HK-2 (cell line): ENCODE measurements around the gene C7orf57.

ENCODE experiments used
- DNase-seq: peaks from one replicate; pipeline ENCODE4 v3.0.0-alpha.2; 2018; ENCODE audit not compliant: unreplicated experiment

The C7orf57 gene

GRCh38 chr7:48085433-48085791 lies 50.1 kb downstream of the C7orf57 start:
- no peak for DNase-seq

GRCh38 chr7:48085942-48086341 lies 50.6 kb downstream of the C7orf57 start:
- no peak for DNase-seq

DNA sequence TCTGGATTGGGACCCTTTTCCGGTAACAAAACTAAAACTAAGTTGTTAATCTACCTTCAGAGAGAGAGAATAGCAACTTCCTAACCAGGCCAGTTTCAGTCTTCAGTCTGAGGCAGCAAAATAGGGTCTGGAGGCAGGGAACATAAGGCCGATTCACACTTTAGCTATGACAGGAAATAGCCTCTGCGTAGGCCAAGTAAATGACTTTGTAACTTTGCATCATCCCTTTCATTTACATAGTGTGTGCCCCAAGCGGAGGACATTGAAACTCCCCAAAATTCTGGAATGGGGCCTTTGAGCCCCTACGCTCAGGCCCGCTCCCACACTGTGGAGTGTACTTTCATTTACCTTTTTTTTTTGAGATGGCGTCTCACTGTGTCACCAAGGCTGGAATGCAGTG lies 52.0 kb downstream of the C7orf57 start:
- no peak for DNase-seq

DNA sequence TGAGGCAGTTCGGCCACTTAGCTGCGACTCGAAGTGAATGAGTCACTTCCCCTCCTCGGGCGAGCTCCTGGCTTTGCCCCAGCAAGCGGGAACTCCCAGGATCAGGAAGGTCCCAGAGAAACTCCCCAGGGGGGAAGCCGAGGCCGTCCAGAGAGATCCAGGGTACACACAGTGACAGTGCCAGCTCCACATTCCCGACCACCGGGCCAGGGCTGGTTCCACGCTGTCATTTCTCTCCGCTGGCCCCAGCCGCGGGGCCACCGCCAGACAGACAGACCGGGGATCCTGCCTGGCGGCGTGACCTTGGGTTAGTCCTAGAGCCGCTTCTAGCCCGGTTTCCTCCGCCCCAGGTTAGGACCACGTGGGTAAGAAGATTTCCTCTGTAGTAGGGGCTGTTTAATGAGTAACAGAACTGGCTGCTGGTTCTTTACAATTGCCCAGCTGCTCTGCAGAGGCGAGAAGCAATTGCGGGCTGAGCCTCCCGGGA lies 53.3 kb downstream of the C7orf57 start:
- peak; percentile 97 for DNase-seq

- DNase-seq, result peak; percentile 65
Observed at GRCh38 chr7:48089046-48090003, 54.0 kb downstream of the C7orf57 start, which contains the start of gene UPP1. UPP1 (plus strand) TSS chr7:48089265; CDS start chr7:48094784, 5,519 bp downstream.

DNA sequence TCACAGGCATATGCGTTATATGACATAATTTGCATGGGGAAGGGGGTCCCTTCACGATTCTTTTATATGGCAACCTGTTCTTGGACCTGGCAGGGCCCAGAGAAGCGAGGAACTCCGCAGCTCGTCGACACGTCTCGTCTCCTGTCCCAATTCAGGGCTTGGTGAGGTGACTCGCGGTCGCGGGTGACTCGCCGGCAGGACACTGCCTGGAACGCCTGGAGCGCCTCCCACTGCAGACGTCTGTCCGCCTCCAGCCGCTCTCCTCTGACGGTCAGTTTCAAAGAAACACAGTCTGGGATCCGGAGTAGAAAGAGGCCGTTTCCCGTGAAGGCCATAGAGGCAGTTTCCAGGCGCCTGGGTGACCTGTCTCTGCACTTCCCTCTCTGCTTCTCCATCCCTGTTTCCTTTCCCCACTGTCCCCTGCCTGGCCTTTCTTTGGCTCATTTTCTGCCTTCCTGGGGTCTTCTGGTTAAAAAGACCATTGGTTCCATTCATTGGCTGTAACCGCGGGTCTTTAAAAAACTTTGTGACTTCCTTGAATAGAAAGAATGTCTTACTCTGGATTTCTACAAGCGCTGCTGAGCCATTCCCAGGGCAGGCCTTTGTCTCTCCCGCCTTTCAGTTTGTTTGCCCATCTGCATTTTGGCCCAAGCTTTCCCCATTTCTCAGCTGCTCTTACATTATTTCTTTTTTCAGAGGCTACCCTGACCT lies 54.9 kb downstream of the C7orf57 start:
- DNase-seq, result peak; percentile 71

DNA sequence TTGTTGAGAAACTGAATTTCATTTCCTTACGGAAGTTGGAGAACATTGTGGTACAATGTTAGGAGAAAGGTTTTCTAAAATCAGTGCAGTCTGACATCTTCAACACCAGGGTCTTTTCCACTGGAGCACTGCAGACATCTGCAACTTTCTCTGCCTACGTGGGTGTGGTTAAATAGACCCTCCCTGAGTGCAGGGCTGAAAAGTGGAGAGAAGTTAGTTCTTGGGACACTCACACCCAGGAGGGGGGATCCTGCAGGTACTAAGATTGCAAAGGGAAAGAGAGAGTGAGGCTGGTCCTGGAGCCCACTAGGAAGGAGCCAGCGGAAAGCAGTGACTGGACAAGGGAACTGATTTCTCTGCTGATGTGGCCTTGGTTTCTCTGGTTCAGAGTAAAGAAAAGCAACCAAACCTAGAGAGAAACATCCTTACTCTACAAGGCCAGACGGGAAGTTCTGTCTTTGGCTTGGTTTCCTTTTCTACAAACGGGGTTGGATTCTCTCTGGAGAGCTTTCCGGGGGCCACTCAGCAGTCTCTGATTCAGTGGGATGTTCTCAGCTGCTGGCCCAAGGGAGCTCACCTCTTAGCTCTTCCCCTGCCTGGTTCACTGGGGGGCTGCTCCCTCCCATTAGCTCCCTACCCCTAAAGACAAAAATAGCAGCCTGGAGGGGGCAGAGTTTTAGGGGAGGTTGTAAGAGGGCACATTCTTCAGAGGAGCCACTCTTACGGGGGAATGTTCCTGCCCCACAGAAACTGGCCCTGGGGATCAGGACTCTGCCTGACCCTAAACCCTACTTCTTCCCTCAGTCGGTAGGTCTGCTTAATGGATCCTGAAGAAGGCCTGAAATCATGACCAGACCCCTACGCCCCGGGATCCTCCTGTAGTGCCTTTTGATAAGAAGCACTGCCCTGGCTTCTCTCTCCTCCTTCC lies 56.4 kb downstream of the C7orf57 start:
- no peak for DNase-seq

- DNase-seq, result no peak
Observed at GRCh38 chr7:48094861-48095293, 59.5 kb downstream of the C7orf57 start.

DNA sequence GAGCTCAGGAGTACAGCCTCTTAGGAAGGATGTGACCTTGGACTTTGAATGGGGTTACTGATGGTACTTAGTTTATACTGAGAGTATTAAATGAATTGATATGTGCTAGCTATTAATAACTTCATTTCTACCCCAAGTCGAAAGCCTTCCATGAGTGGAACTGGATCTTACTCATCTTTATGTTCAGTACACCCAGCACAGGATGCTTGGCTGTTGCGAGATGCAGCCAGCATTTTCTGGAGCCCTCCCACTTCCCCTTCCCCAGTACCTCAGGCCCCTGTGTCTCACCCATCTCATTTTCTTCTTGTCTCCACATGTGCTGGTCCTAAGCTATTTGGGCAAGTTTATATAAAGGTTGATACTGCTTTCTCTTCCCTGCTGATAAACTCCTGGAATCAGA lies 60.9 kb downstream of the C7orf57 start:
- DNase-seq, result no peak

GRCh38 chr7:48097521-48098231 lies 62.3 kb downstream of the C7orf57 start:
- DNase-seq, result no peak

- no peak for DNase-seq
Observed at GRCh38 chr7:48098846-48099245, 63.5 kb downstream of the C7orf57 start.

DNA sequence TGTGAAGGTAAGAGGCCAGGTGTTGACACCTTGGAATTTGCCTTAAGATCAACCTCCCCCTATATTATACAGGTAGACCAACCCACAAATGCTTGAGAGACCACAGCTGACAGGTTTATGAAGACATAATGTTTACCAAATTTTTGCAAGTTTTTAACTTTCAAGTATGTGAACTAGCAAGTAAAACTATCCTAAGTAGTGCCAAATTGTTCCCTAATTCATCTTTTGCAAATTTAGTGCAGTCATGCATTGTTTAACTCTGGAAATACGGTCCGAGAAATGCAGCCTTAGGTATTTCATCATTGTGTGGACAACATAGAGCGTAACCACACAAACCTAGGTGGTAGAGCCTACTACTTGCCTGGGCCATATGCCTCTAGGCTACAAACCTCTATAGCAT lies 64.4 kb downstream of the C7orf57 start:
- DNase-seq, result no peak

GRCh38 chr7:48101352-48101751 lies 66.0 kb downstream of the C7orf57 start:
- no peak for DNase-seq

DNA sequence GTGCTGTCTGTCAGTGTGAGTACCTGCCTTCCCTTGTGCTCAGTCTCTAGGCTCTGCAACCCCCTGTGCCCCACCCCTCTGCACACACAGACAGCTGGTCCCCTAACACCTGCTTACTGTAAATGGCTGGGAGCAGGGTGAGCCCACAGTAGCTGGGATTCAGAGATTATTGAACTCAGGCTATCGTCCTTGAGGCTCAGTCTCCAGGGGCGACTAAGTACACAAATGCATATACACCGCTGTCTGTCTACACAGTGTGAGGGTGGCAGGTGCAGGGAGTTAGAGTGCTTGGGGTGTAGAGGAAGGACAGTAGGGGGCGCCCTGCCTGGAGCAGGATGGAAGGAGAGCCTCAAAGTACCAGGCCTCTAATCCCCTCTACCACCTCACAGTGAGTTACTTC lies 66.6 kb downstream of the C7orf57 start:
- DNase-seq, result no peak

GRCh38 chr7:48102530-48102929 lies 67.2 kb downstream of the C7orf57 start:
- no peak for DNase-seq

- no peak for DNase-seq
Observed at GRCh38 chr7:48105045-48105444, 69.7 kb downstream of the C7orf57 start.

DNA sequence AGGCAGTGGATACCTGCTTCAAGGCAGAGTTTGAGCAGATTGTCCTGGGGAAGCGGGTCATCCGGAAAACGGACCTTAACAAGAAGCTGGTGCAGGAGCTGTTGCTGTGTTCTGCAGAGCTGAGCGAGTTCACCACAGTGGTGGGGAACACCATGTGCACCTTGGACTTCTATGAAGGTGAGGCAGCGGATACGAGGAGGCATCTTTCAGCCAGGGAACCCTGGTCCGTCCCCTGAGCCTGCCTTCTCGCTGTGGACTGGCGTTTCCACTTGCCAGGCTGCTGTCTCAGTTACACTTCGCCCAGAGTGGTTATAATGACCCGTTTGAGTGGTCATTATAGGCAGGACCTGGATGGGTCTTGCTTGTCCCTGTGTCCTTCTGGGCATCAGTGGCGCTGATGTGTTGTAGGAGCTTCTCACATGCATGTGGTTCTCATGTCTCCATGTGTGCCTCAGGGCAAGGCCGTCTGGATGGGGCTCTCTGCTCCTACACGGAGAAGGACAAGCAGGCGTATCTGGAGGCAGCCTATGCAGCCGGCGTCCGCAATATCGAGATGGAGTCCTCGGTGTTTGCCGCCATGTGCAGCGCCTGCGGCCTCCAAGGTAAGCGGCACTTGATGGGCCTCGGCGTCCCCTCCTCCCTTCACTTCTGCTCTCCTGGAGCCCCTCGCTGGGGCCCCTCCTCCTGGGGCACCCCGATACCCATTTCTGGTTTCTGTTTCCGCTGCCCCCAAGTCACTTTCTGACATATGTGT lies 71.7 kb downstream of the C7orf57 start:
- no peak for DNase-seq

- DNase-seq, result no peak
Observed at GRCh38 chr7:48107926-48108472, 72.7 kb downstream of the C7orf57 start.

GRCh38 chr7:48108959-48109847 lies 73.9 kb downstream of the C7orf57 start:
- no peak for DNase-seq
